B cell (primary cell): ENCODE results near the gene ZBTB8B. TPM values are rescaled to one million over a fixed set of nuclear protein-coding genes. Genes with fewer than 3 reads are reported as not detected.
"Not testable (repeated sequence)": the region's sequence is repeated elsewhere in the genome, so short reads cannot be mapped to it uniquely, and the experiment has no call there.

Source experiments
- ATAC-seq: fragments of 200-7000 bp; cut with Tn5 transposase; one replicate; pipeline ENCODE4 v1.10.0; 2021; ENCODE audit warnings: low read depth, mild to moderate bottlenecking, moderate number of reproducible peaks, moderate library complexity
- CTCF ChIA-PET: fragments of 350-600 bp; sonication (Branson Sonifier 250); formaldehyde crosslinking; loops from one replicate; lab custom pipeline; 2021; ENCODE audit warnings: antibody characterized with exemption, inconsistent platforms; lab: Charles Lee
- POLR2A ChIA-PET: fragments of 350-600 bp; sonication (Branson Sonifier 250); formaldehyde crosslinking; loops from one replicate; lab custom pipeline; 2021; ENCODE audit warnings: antibody characterized with exemption; lab: Charles Lee
- DNase-seq: peaks from one replicate; pipeline ENCODE4 v3.0.0; 2013
- H2AFZ ChIP-seq: 2 replicates; pipeline ENCODE4 v1.6.1; 2012; ENCODE audit warnings: mild to moderate bottlenecking, low read depth, low read length; ENCODE audit not compliant: insufficient read depth, poor library complexity, severe bottlenecking
- H3K27ac ChIP-seq, 2 donors: 1 replicate in 1 of 2; 2 replicates in 1 of 2; pipeline ENCODE4 v1.5.1; 2012 to 2013; ENCODE audit warnings: low read length in 2 of 2, mild to moderate bottlenecking in 2 of 2, moderate library complexity in 1 of 2
- H3K27me3 ChIP-seq, 4 experiments: fragments of 200-600 bp in 1 of 4; sonication (generic) in 1 of 4; replicated peaks in 1 of 4; 1 replicate in 2 of 4; 2 replicates in 2 of 4; pipeline versions ENCODE4 v1.6.1 to v1.7.0; 2013 to 2016; ENCODE audit warnings: low read length in 3 of 4, mild to moderate bottlenecking in 2 of 4, mixed read lengths in 1 of 4, moderate library complexity in 1 of 4; ENCODE audit not compliant: insufficient read depth in 4 of 4, control insufficient read depth in 3 of 4; ENCODE audit errors: control extremely low read depth in 1 of 4
- H3K36me3 ChIP-seq, 2 experiments: replicated peaks in 1 of 2; 1 replicate in 1 of 2; 2 replicates in 1 of 2; pipeline versions ENCODE4 v1.6.1 to v1.7.1; 2013; ENCODE audit warnings: low read length in 1 of 2; ENCODE audit not compliant: insufficient read depth in 2 of 2, control insufficient read depth in 1 of 2; ENCODE audit errors: control extremely low read depth in 1 of 2, extremely low read depth in 1 of 2
- H3K4me1 ChIP-seq, 2 donors: fragments of 200-600 bp in 1 of 2; sonication (generic) in 1 of 2; 1 replicate in 1 of 2; 2 replicates in 1 of 2; pipeline versions ENCODE4 v1.5.1 to v1.6.1; 2013 to 2017; ENCODE audit warnings: low read length in 2 of 2; ENCODE audit not compliant: control insufficient read depth in 2 of 2, insufficient read depth in 2 of 2
- H3K4me2 ChIP-seq: replicated peaks from 2 replicates; pipeline ENCODE3; 2012; ENCODE audit warnings: mild to moderate bottlenecking, low read depth, low read length; ENCODE audit not compliant: poor library complexity, severe bottlenecking
- H3K4me3 ChIP-seq, 5 experiments: fragments of 200-600 bp in 1 of 5; sonication (generic) in 1 of 5; 1 replicate in 3 of 5; 2 replicates in 2 of 5; pipeline versions ENCODE4 v1.5.1 to v1.7.0; 2011 to 2016; ENCODE audit warnings: low read length in 4 of 5, mild to moderate bottlenecking in 4 of 5, low read depth in 2 of 5, control low read depth in 1 of 5, moderate library complexity in 1 of 5; ENCODE audit not compliant: insufficient read depth in 1 of 5; ENCODE audit errors: control extremely low read depth in 1 of 5, extremely low read depth in 1 of 5
- H3K79me2 ChIP-seq: fragments of 200-600 bp; sonication (generic); one replicate; pipeline ENCODE4 v1.6.0; 2016; ENCODE audit warnings: low read length; ENCODE audit not compliant: control insufficient read depth, insufficient read depth
- H3K9ac ChIP-seq: fragments of 200-600 bp; sonication (generic); 2 replicates; pipeline ENCODE4 v1.6.1; 2017; ENCODE audit warnings: mild to moderate bottlenecking, low read length, moderate library complexity
- H3K9me3 ChIP-seq, 3 donors: one replicate each; pipeline versions ENCODE4 v1.6.1 to v1.7.1; 2013; ENCODE audit warnings: low read length in 2 of 3; ENCODE audit not compliant: control insufficient read depth in 2 of 3, insufficient read depth in 1 of 3; ENCODE audit errors: control extremely low read depth in 1 of 3
- H4K20me1 ChIP-seq: 2 replicates; pipeline ENCODE4 v1.6.0; 2012; ENCODE audit warnings: mild to moderate bottlenecking, low read length; ENCODE audit not compliant: insufficient read depth, control insufficient read depth, poor library complexity, severe bottlenecking
- H3K27ac Mint-ChIP-seq: one replicate; pipeline ENCODE4 v1.8.0; 2021; ENCODE audit warnings: mixed read lengths
- H3K27me3 Mint-ChIP-seq: one replicate; pipeline ENCODE4 v1.8.0; 2021; ENCODE audit warnings: mixed read lengths
- H3K4me1 Mint-ChIP-seq: one replicate; pipeline ENCODE4 v1.8.0; 2021; ENCODE audit warnings: mixed read lengths
- H3K4me3 Mint-ChIP-seq: one replicate; pipeline ENCODE4 v1.8.0; 2021; ENCODE audit warnings: mixed read lengths
- H3K9me3 Mint-ChIP-seq: one replicate; pipeline ENCODE4 v1.8.0; 2022; ENCODE audit warnings: mixed read lengths; ENCODE audit not compliant: insufficient read depth
- CTCF ChIP-seq: fragments of 200-600 bp; IDR thresholded peaks from one replicate; pipeline ENCODE4 v1.8.0; 2022; ENCODE audit warnings: antibody characterized with exemption, mild to moderate bottlenecking
- EZH2 ChIP-seq: IDR thresholded peaks from 2 replicates; pipeline ENCODE4 v1.6.1; 2012; ENCODE audit warnings: borderline replicate concordance, low read depth, mild to moderate bottlenecking, moderate library complexity, low read length; ENCODE audit not compliant: insufficient read depth, poor library complexity, severe bottlenecking
- WGBS: methylation state at CpG from one replicate; pipeline ENCODE4 v1.1.5; 2013; ENCODE audit warnings: missing lambda C conversion rate; ENCODE audit not compliant: insufficient coverage; 5-methylcytosine and 5-hydroxymethylcytosine counted together
- intact Hi-C: fragments of 100-400 bp; cut with micrococcal nuclease; formaldehyde crosslinking; loops from one replicate; pipeline ENCODE4 v1.10.0; 2022
- polyA plus RNA-seq: library from polyadenylated mRNA; depleted of rRNA; stranded (reverse); fragments of >200 nt; gene quantifications from 2 replicates; pipeline ENCODE4 v1.2.3, GENCODE V29; 2012
- total RNA-seq, 2 donors: library from RNA; stranded (reverse); fragments of 120-200 nt in 1 of 2; gene quantifications; 1 replicate in 1 of 2; 2 replicates in 1 of 2; pipeline versions ENCODE4 v1.2.3 to v1.2.4, GENCODE V29; 2013 to 2022

The ZBTB8B gene
- total and polyA plus RNA-seq, 2 donors (not counting 1 experiment from before 2014, with no cell fraction given), result 0.02 TPM; not detected in 1

- Mint-ChIP-seq H3K27ac (no peak overlapping the region), H3K4me3 (no peak overlapping the region), H3K27me3 (peaks cover 16% of the 10 kb centered on the region), H3K9me3 (no peaks in the 10 kb centered on the region), H3K4me1 (peaks cover 4% of the 10 kb centered on the region)
- no peak overlapping the region for H3K4me3 ChIP-seq
- H3K79me2 ChIP-seq, result no peaks in the 10 kb centered on the region
- no peak overlapping the region for H3K4me2 ChIP-seq
- H3K9ac ChIP-seq, result no peak overlapping the region
- no peaks in the 10 kb centered on the region for H3K36me3 ChIP-seq
- TF ChIP-seq CTCF, result no peak
- no peak for TF ChIP-seq EZH2
- H4K20me1 ChIP-seq, result no peaks in the 10 kb centered on the region
- CTCF ChIA-PET, result no interaction called here
- ATAC-seq (no peak), DNase-seq (no peak)
- WGBS, result no CpG with 5 or more reads among the region's 1 CpG
- H3K27ac ChIP-seq, result no peak overlapping the region
- POLR2A ChIA-PET, result no interaction called here
- H3K27me3 ChIP-seq, result peaks cover 0 to 10% (median 7%) of the 10 kb centered on the region in 4 experiments
- H2AFZ ChIP-seq, result no peak overlapping the region
- peaks cover 1 to 9% (median 6%) of the 10 kb centered on the region in 3 donors for H3K9me3 ChIP-seq
- intact Hi-C loops, result no loop called here
- no peaks in the 10 kb centered on the region for H3K4me1 ChIP-seq
Observed at GRCh38 chr1:32438136-32438535, 26.7 kb upstream of the ZBTB8B start.

- H3K27ac Mint-ChIP-seq, H3K4me1 Mint-ChIP-seq, ATAC-seq, H3K4me1 ChIP-seq, H4K20me1 ChIP-seq, H3K79me2 ChIP-seq, H3K4me3 Mint-ChIP-seq, H2AFZ ChIP-seq, DNase-seq, H3K27me3 ChIP-seq, intact Hi-C loops, H3K27ac ChIP-seq, H3K9me3 Mint-ChIP-seq, H3K36me3 ChIP-seq, H3K4me2 ChIP-seq, CTCF ChIA-PET, H3K4me3 ChIP-seq, H3K9ac ChIP-seq, H3K9me3 ChIP-seq: not testable (repeated sequence)
- WGBS, result no CpG with 5 or more reads among the region's 4 CpGs
- H3K27me3 Mint-ChIP-seq, result peaks cover 21% of the 10 kb centered on the region
- POLR2A ChIA-PET, result interaction anchor here (0.7 kb wide), 1 partner anchor 207 kb away, joined by 5 read pairs; no protein-coding TSS in a partner anchor
Observed at GRCh38 chr1:32438777-32439176, 26.1 kb upstream of the ZBTB8B start.

- 96% methylated on average over 8 of the region's 10 CpGs for WGBS
- H3K4me1 Mint-ChIP-seq, H3K9me3 ChIP-seq, H3K9ac ChIP-seq, H3K79me2 ChIP-seq, POLR2A ChIA-PET, H3K36me3 ChIP-seq, H3K4me3 Mint-ChIP-seq, H2AFZ ChIP-seq, H3K4me2 ChIP-seq, H3K4me1 ChIP-seq, intact Hi-C loops, CTCF ChIA-PET, H3K4me3 ChIP-seq, DNase-seq, H4K20me1 ChIP-seq, H3K27ac Mint-ChIP-seq, H3K27me3 ChIP-seq, H3K27ac ChIP-seq, H3K9me3 Mint-ChIP-seq, ATAC-seq: not testable (repeated sequence)
- peaks cover 22% of the 10 kb centered on the region for H3K27me3 Mint-ChIP-seq
Observed at GRCh38 chr1:32441467-32441866, 23.4 kb upstream of the ZBTB8B start.
